Cardiac septum (tissue), 1 donor: ENCODE results near the gene GNG11. TPM values are rescaled to one million over a fixed set of nuclear protein-coding genes. Genes with fewer than 3 reads are reported as not detected.

Source experiments
- total RNA-seq: library from RNA; stranded (reverse); fragmentation: NEBNext Ultra II Directional; extraction: Animal tissue kit (Norgen Biotek cat#: 25700); gene quantifications from one replicate; pipeline ENCODE4 v1.2.1, GENCODE V29; 2021
- donor health status: DM: no; HTN: no; CAD: no.

Gene GNG11
- total RNA-seq, 1 donor from 2014 or later: 14.3 TPM

Other genes with a start within 250 kb of the GNG11 start
- 1.9 TPM for gene TFPI2, start 31.0 kb upstream of the GNG11 start, total RNA-seq
- gene GNGT1, start 15.2 kb upstream of the GNG11 start, total RNA-seq: not detected
- gene BET1, start 82.6 kb downstream of the GNG11 start, total RNA-seq: 13.2 TPM